ENCODE measurements around the gene KCNK1. TPM values are rescaled to one million over a fixed set of nuclear protein-coding genes. Genes with fewer than 3 reads are reported as not detected.

The KCNK1 gene
- polyA plus RNA-seq, 1 experiment, result 0.66 TPM

DNA sequence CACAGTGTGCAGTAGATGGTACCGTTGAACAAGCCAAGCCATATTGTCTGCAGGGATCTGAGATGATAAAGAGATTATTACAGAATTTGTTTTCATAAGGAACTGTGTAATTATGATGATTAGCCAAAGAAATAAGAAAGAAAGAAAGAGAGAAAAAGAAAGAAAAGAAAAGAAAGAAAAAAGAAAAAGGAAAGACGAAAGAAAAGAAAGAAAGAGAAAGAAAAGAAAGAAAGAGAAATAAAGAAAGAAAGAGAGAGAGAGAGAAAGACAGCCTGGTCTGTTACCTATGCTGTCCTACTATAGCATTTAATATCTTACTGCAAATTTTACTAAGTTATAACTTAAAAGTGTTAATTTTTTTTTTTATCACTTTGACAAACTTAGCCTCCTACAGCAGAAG lies 43.6 kb downstream of the KCNK1 start:
- Histone ChIP-seq H3K27me3 (ENCODE audit: control insufficient read depth, insufficient read depth, low read length) (no peaks in the 10 kb centered on the region), H3K27ac (ENCODE audit: low read depth, low read length) (no peak overlapping the region), H3K9me3 (ENCODE audit: control insufficient read depth, insufficient read depth, low read length) (peaks cover 10% of the 10 kb centered on the region), H3K4me3 (ENCODE audit: low read depth, low read length) (no peak overlapping the region)
- TF ChIP-seq, protein P1, sequence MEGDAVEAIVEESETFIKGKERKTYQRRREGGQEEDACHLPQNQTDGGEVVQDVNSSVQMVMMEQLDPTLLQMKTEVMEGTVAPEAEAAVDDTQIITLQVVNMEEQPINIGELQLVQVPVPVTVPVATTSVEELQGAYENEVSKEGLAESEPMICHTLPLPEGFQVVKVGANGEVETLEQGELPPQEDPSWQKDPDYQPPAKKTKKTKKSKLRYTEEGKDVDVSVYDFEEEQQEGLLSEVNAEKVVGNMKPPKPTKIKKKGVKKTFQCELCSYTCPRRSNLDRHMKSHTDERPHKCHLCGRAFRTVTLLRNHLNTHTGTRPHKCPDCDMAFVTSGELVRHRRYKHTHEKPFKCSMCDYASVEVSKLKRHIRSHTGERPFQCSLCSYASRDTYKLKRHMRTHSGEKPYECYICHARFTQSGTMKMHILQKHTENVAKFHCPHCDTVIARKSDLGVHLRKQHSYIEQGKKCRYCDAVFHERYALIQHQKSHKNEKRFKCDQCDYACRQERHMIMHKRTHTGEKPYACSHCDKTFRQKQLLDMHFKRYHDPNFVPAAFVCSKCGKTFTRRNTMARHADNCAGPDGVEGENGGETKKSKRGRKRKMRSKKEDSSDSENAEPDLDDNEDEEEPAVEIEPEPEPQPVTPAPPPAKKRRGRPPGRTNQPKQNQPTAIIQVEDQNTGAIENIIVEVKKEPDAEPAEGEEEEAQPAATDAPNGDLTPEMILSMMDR (IDR thresholded peaks at IDR 0.05; ENCODE audit: low read depth, low read length), result no peak
- POLR2A ChIA-PET, result no interaction called here
- CTCF ChIA-PET, result no interaction called here
- DNase-seq (ENCODE audit: low read depth, low spot score), result no peak

DNA sequence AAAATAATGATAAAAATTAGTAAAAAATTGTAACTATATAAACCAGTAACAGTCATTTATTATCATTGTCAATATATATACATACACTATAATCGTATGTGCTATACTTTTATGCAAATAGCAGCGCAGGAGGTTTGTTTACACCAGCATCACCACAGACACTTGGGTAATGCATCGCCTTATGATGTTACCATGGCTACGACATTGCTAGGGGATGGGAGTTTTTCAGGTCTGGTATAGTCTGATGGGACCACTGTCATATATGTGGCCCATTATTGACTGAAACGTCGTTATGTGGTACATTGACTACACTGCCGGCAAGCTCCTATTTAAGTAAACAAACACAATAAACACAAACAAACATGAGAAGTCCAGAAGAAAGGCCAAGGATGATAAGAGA lies 45.6 kb downstream of the KCNK1 start:
- POLR2A ChIA-PET, result no interaction called here
- DNase-seq (ENCODE audit: low read depth, low spot score), result no peak
- no peak overlapping the region for H3K4me3 ChIP-seq (ENCODE audit: low read depth, low read length)
- peaks cover 14% of the 10 kb centered on the region for H3K9me3 ChIP-seq (ENCODE audit: control insufficient read depth, insufficient read depth, low read length)
- H3K27me3 ChIP-seq (ENCODE audit: control insufficient read depth, insufficient read depth, low read length), result no peaks in the 10 kb centered on the region
- CTCF ChIA-PET, result no interaction called here
- TF ChIP-seq, protein P1 (IDR thresholded peaks at IDR 0.05; ENCODE audit: low read depth, low read length), result no peak
- no peak overlapping the region for H3K27ac ChIP-seq (ENCODE audit: low read depth, low read length)

DNA sequence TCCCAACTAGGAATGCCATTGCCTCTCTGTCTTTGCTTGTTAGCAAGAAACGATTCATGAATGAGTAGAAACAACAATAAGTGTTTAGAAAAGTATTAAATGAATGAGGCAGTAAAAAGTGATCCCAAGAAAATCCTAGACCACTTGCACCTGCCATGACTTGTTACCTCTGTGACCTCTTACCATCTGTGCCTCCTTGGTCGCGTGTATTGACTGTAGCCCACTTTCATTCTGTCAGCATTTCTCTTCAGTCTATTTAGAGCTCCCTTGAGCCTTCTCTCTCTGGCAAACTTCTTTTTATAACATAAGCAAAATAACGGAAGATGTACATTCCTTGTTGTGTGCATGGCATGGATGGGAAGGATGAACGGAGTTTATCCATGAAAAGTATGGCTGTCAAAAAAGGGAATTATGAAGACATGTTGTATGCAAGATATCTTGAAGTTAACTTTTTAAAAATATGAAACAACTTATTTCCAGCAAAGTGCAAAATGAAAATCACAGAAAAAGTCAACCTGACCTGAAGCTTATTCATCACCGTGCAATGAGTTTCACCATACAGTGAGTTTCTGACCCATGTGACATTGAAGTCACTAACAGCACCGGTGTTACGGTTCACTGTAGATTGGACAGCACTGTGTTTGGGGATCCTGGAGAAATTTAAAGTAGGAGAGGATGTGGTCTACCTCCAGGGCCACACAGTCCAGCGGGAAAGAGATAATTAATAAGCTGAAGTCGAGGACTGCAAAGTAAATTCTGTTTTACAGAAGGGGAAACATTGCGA lies 47.7 kb downstream of the KCNK1 start:
- TF ChIP-seq, protein P1 (IDR thresholded peaks at IDR 0.05; ENCODE audit: low read depth, low read length), result no peak
- no peak overlapping the region for H3K4me3 ChIP-seq (ENCODE audit: low read depth, low read length)
- POLR2A ChIA-PET, result no interaction called here
- H3K27me3 ChIP-seq (ENCODE audit: control insufficient read depth, insufficient read depth, low read length), result no peaks in the 10 kb centered on the region
- H3K9me3 ChIP-seq (ENCODE audit: control insufficient read depth, insufficient read depth, low read length), result peaks cover 12% of the 10 kb centered on the region
- DNase-seq (ENCODE audit: low read depth, low spot score), result no peak
- CTCF ChIA-PET, result no interaction called here
- no peak overlapping the region for H3K27ac ChIP-seq (ENCODE audit: low read depth, low read length)

DNA sequence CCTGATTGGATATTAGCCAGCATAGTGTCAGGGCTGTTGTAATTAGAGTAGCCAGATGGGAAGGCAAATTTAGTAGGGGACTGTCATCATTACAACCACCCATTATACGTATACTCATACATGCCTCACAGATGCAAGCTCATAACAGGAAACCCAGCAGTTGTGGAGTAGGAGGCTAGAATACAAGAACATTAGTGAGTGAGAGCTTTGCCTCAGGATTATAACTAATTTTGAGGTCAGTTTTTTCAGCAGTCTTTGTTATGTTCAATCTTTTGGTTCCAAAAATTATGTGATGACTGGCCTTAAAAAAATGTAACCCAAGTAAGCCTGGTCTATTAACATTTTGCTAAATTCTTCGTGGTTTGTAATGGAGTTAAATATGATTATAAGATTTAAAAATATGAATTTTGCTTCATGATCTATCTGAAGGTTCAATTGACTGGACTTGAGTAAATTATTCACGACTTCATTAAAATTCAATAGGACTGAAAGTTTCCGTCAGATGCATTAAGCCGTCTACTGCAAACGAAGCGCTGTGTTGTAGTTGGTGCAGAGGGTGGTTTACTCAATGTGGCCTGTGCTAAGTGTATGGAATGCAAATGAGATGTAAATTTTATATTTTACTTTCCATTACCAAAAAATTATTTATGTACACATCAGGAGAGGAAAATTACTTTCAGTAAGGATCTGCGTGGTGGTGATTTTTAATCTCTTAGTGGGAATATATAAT lies 48.8 kb downstream of the KCNK1 start:
- TF ChIP-seq, protein P1 (IDR thresholded peaks at IDR 0.05; ENCODE audit: low read depth, low read length), result no peak
- DNase-seq (ENCODE audit: low read depth, low spot score), result no peak
- H3K27me3 ChIP-seq (ENCODE audit: control insufficient read depth, insufficient read depth, low read length), result no peaks in the 10 kb centered on the region
- no peak overlapping the region for H3K4me3 ChIP-seq (ENCODE audit: low read depth, low read length)
- POLR2A ChIA-PET, result no interaction called here
- peaks cover 16% of the 10 kb centered on the region for H3K9me3 ChIP-seq (ENCODE audit: control insufficient read depth, insufficient read depth, low read length)
- no peak overlapping the region for H3K27ac ChIP-seq (ENCODE audit: low read depth, low read length)
- CTCF ChIA-PET, result no interaction called here

DNA sequence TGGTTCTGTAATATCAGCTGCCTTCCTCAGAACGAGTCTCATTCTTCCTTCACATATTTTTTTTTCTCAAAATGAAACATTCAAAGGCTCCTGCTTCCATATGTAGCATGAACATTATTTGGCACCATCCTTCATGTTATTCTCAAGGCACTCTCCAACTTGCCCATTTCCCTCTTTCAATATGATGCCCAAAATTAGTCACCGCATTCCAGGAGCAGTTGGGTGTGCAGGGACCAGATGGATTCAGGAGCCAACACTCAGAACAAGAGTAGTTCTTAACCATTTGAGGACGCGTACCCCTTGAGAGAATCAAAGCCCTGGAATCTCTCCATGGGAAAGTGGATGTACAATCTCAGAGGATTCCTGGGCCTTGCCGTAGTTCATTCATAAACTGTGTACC lies 50.3 kb downstream of the KCNK1 start:
- TF ChIP-seq, protein P1 (IDR thresholded peaks at IDR 0.05; ENCODE audit: low read depth, low read length), result no peak
- no peak overlapping the region for H3K4me3 ChIP-seq (ENCODE audit: low read depth, low read length)
- H3K9me3 ChIP-seq (ENCODE audit: control insufficient read depth, insufficient read depth, low read length), result peaks cover 16% of the 10 kb centered on the region
- no peaks in the 10 kb centered on the region for H3K27me3 ChIP-seq (ENCODE audit: control insufficient read depth, insufficient read depth, low read length)
- CTCF ChIA-PET, result no interaction called here
- H3K27ac ChIP-seq (ENCODE audit: low read depth, low read length), result no peak overlapping the region
- POLR2A ChIA-PET, result no interaction called here
- no peak for DNase-seq (ENCODE audit: low read depth, low spot score)

All from AG04450 (cell line).